Small intestine (tissue), 7 donors: ENCODE measurements around the gene RNLS. TPM values are rescaled to one million over a fixed set of nuclear protein-coding genes. Genes with fewer than 3 reads are reported as not detected.
A peak's percentile ranks its signal among the peaks of the same experiment; 100 is the strongest.

Experiments used
- DNase-seq, 2 donors: peaks; one replicate each; pipeline versions ENCODE4 v3.0.0 to v3.0.0-alpha.2; 2013
- FAIRE-seq: peaks from 2 replicates; lab custom pipeline; 2012; peaks lifted over from hg19 to GRCh38; lab: Jason Lieb, UNC
- H3K27ac ChIP-seq, 3 donors: one replicate each; pipeline ENCODE4 v1.5.1; 2013; ENCODE audit warnings: low read length in 2 of 3, mild to moderate bottlenecking in 2 of 3, control low read depth in 1 of 3, inconsistent platforms in 1 of 3, low read depth in 1 of 3, moderate library complexity in 1 of 3
- H3K27me3 ChIP-seq, 3 donors: one replicate each; pipeline ENCODE4 v1.6.1; 2013; ENCODE audit warnings: low read length in 3 of 3, inconsistent platforms in 1 of 3; ENCODE audit not compliant: control insufficient read depth in 3 of 3, insufficient read depth in 3 of 3
- H3K36me3 ChIP-seq, 3 donors: one replicate each; pipeline ENCODE4 v1.6.1; 2013; ENCODE audit warnings: low read length in 3 of 3, inconsistent platforms in 1 of 3, low read depth in 1 of 3, mild to moderate bottlenecking in 1 of 3, moderate library complexity in 1 of 3; ENCODE audit not compliant: control insufficient read depth in 3 of 3, insufficient read depth in 2 of 3
- H3K4me1 ChIP-seq, 3 donors: one replicate each; pipeline ENCODE4 v1.6.1; 2013; ENCODE audit warnings: low read length in 2 of 3, inconsistent platforms in 1 of 3, low read depth in 1 of 3, mild to moderate bottlenecking in 1 of 3, moderate library complexity in 1 of 3; ENCODE audit not compliant: control insufficient read depth in 3 of 3, insufficient read depth in 2 of 3
- H3K4me3 ChIP-seq, 3 donors: one replicate each; pipeline ENCODE4 v1.5.1; 2013; ENCODE audit warnings: low read length in 3 of 3, control low read depth in 1 of 3, inconsistent platforms in 1 of 3, low read depth in 1 of 3, mild to moderate bottlenecking in 1 of 3, moderate library complexity in 1 of 3
- H3K9me3 ChIP-seq, 2 donors: one replicate each; pipeline ENCODE4 v1.6.1; 2013; ENCODE audit warnings: low read depth in 1 of 2, low read length in 1 of 2; ENCODE audit not compliant: control insufficient read depth in 2 of 2, insufficient read depth in 1 of 2
- WGBS, 3 donors: extraction: QIAGEN DNeasy Blood & Tissue Kit; methylation state at CpG; one replicate each; pipeline ENCODE4 v1.1.7; 2013; 5-methylcytosine and 5-hydroxymethylcytosine counted together
- polyA plus RNA-seq, 4 donors: library from polyadenylated mRNA; stranded (reverse) in 3 of 4; unstranded in 1 of 4; fragments of 200-250 nt in 3 of 4; fragments of 120-200 nt in 1 of 4; gene quantifications; one replicate each; pipeline versions ENCODE4 v1.2.1 to v1.2.3, GENCODE V29; 2013
- donor health status: healthy with polysubstance abuse.
- donor health status: control.
- donor health status: control.
- donor health status: Bipolar disorder and iron deficiency.
- donor health status: healthy.

The RNLS gene
- polyA plus RNA-seq, 4 donors, result 8.6 to 24.0 (median 12.8) TPM

GRCh38 chr10:88347597-88348304, 235.4 kb downstream of the RNLS start:
- FAIRE-seq (no peak), DNase-seq (no peak)
- no peak overlapping the region for H3K4me3 ChIP-seq
- H3K27me3 ChIP-seq, result no peaks in the 10 kb centered on the region
- H3K9me3 ChIP-seq, result no peaks in the 10 kb centered on the region
- no peaks in the 10 kb centered on the region for H3K4me1 ChIP-seq
- 84 to 93% (median 91%) methylated on average over 3 of the region's 3 CpGs for WGBS, 3 donors
- no peaks in the 10 kb centered on the region for H3K36me3 ChIP-seq
- H3K27ac ChIP-seq, result no peak overlapping the region

GRCh38 chr10:88347022-88347421, 236.1 kb downstream of the RNLS start:
- 79 to 89% (median 87%) methylated on average over 2 of the region's 2 CpGs for WGBS, 3 donors
- no peak for FAIRE-seq

GRCh38 chr10:88346144-88346977, 236.8 kb downstream of the RNLS start:
- Histone ChIP-seq H3K27ac (no peak overlapping the region), H3K4me1 (no peaks in the 10 kb centered on the region), H3K4me3 (no peak overlapping the region), H3K36me3 (no peaks in the 10 kb centered on the region), H3K27me3 (no peaks in the 10 kb centered on the region), H3K9me3 (no peaks in the 10 kb centered on the region)
- DNase-seq, result no peak
- FAIRE-seq, result no peak
- WGBS, 3 donors, result 49 to 64% (median 53%) methylated on average over 6 of the region's 6 CpGs

More at GRCh38 chr10:88347022-88347421, 236.1 kb downstream of the RNLS start:
- Histone ChIP-seq H3K36me3 (no peaks in the 10 kb centered on the region), H3K4me1 (no peaks in the 10 kb centered on the region), H3K27ac (no peak overlapping the region), H3K27me3 (no peaks in the 10 kb centered on the region), H3K4me3 (no peak overlapping the region), H3K9me3 (no peaks in the 10 kb centered on the region)
- no peak for DNase-seq

GRCh38 chr10:88343761-88344484, 239.2 kb downstream of the RNLS start:
- H3K27ac ChIP-seq, result no peak overlapping the region
- DNase-seq, result no peak

GRCh38 chr10:88342733-88343310, 240.3 kb downstream of the RNLS start:
- FAIRE-seq (no peak), DNase-seq (peak in 1 of 2 donors; percentile 25)
- H3K4me3 ChIP-seq, result no peak overlapping the region
- H3K4me1 ChIP-seq, result no peaks in the 10 kb centered on the region
- WGBS, 3 donors, result 83 to 95% (median 84%) methylated on average over 3 of the region's 3 CpGs
- H3K27ac ChIP-seq, result no peak overlapping the region
- H3K36me3 ChIP-seq, result no peaks in the 10 kb centered on the region
- no peaks in the 10 kb centered on the region for H3K27me3 ChIP-seq
- H3K9me3 ChIP-seq, result no peaks in the 10 kb centered on the region

More at GRCh38 chr10:88343761-88344484, 239.2 kb downstream of the RNLS start:
- Histone ChIP-seq H3K4me1 (no peaks in the 10 kb centered on the region), H3K27me3 (no peaks in the 10 kb centered on the region), H3K4me3 (no peak overlapping the region), H3K9me3 (no peaks in the 10 kb centered on the region), H3K36me3 (no peaks in the 10 kb centered on the region)
- no peak for FAIRE-seq
- WGBS, 3 donors, result 61 to 77% (median 71%) methylated on average over 2 of the region's 2 CpGs

- H3K27me3 ChIP-seq, result no peaks in the 10 kb centered on the region
- H3K27ac ChIP-seq, result no peak overlapping the region
- H3K36me3 ChIP-seq, result no peaks in the 10 kb centered on the region
- no peaks in the 10 kb centered on the region for H3K9me3 ChIP-seq
- H3K4me3 ChIP-seq, result no peak overlapping the region
- FAIRE-seq (no peak), DNase-seq (no peak)
- WGBS, 3 donors, result 75 to 93% (median 89%) methylated on average over 1 of the region's 1 CpG
- no peaks in the 10 kb centered on the region for H3K4me1 ChIP-seq
Observed at GRCh38 chr10:88337134-88337533, 246.0 kb downstream of the RNLS start.

- 61 to 81% (median 79%) methylated on average over 4 of the region's 4 CpGs for WGBS, 3 donors
- FAIRE-seq (no peak), DNase-seq (no peak)
- Histone ChIP-seq H3K27me3 (no peaks in the 10 kb centered on the region), H3K36me3 (no peaks in the 10 kb centered on the region), H3K27ac (no peak overlapping the region), H3K4me3 (no peak overlapping the region), H3K9me3 (no peaks in the 10 kb centered on the region), H3K4me1 (no peaks in the 10 kb centered on the region)
Observed at GRCh38 chr10:88336334-88336733, 246.8 kb downstream of the RNLS start.

GRCh38 chr10:88333248-88333630, 249.9 kb downstream of the RNLS start:
- Histone ChIP-seq H3K36me3 (peaks cover 0 to 2% (median 0%) of the 10 kb centered on the region in 3 donors), H3K9me3 (peaks cover 0 to 3% of the 10 kb centered on the region in 2 donors), H3K4me1 (no peaks in the 10 kb centered on the region), H3K4me3 (no peak overlapping the region), H3K27ac (no peak overlapping the region), H3K27me3 (no peaks in the 10 kb centered on the region)
- FAIRE-seq (no peak), DNase-seq (no peak)
- 77 to 98% (median 85%) methylated on average over 3 of the region's 3 CpGs for WGBS, 3 donors
